Activated T-helper 1 cell treated with Interleukin-2 at 50 U/mL for 16 hours (primary cell): Measurements from ENCODE around the gene ADAMTS16.

Experiments
- DNase-seq: peaks from one replicate; pipeline ENCODE4 v3.0.0-alpha.2; 2020; ENCODE audit warnings: low read depth

ADAMTS16 gene

GRCh38 chr5:5183189-5183699, 43.1 kb downstream of the ADAMTS16 start:
- DNase-seq, result no peak

GRCh38 chr5:5183933-5184332, 43.8 kb downstream of the ADAMTS16 start:
- DNase-seq, result no peak

GRCh38 chr5:5188376-5189050, 48.4 kb downstream of the ADAMTS16 start:
- DNase-seq, result no peak

GRCh38 chr5:5189051-5189430, 48.9 kb downstream of the ADAMTS16 start:
- no peak for DNase-seq

DNA sequence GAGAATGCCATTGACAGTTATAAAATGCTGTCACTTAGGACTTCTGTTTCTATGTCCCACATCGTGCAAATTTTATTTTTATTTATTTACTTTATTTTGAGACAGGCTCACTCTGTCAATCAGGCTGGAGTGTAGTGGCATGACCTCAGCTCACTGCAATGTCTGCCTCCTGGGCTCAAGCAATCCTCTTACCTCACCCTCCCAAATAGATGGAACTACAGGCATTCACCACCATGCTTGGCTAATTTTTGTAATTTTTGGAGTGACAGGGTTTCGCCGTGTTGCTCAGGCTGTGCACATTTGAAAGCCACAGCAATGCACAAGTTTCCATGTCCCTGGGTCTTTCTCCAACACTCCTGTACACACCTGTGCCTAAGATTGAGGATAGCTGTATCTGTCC, 51.8 kb downstream of the ADAMTS16 start:
- no peak for DNase-seq

- DNase-seq, result no peak
These were observed 52.6 kb downstream of the ADAMTS16 start for GRCh38 chr5:5192681-5193080.

GRCh38 chr5:5195128-5195918, 55.2 kb downstream of the ADAMTS16 start:
- no peak for DNase-seq

- no peak for DNase-seq
These were observed 58.0 kb downstream of the ADAMTS16 start for GRCh38 chr5:5198135-5198534.

DNA sequence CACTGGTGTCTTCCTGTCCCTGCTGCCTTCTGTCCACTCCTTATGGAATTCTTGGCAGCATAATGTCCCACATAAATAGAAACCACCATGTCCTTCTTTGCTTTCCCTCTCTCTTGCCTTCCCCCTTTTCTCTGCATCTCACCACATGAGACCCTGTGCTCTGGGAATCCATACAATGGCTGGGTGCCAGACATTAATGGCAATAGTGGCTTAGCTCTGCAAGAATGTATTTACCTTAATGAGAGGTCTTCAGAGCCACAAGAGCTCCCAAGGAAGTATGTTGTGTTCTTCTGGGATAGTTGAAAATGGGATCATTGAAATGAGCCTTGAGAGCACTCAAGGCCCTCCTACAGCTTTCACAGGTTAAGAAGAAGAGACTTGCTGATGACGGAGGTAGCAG, 58.7 kb downstream of the ADAMTS16 start:
- DNase-seq, result no peak

- DNase-seq, result no peak
These were observed 59.4 kb downstream of the ADAMTS16 start for GRCh38 chr5:5199495-5199894.

- DNase-seq, result no peak
These were observed 60.0 kb downstream of the ADAMTS16 start for GRCh38 chr5:5200133-5200532.

GRCh38 chr5:5202321-5202720, 62.2 kb downstream of the ADAMTS16 start:
- DNase-seq, result no peak

- no peak for DNase-seq
These were observed 63.3 kb downstream of the ADAMTS16 start for GRCh38 chr5:5203451-5203850.

GRCh38 chr5:5207828-5208227, 67.7 kb downstream of the ADAMTS16 start:
- no peak for DNase-seq

DNA sequence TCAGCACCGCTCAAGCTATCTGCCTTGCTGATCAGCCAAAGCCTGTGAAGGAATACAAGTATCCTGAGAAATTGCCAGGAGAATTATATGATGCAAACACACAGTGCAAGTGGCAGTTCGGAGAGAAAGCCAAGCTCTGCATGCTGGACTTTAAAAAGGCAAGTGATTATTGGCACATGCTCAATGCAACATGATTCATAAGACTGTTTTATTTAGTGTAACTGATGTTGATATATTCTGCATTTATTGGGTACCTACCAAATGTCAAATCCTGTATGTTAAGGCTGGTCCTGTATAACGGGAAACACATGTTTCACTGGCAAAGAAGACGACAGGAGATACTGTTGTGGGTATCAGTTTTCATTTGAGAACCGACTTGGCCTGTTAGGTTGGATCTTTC, 69.0 kb downstream of the ADAMTS16 start:
- DNase-seq, result no peak

- DNase-seq, result no peak
These were observed 69.6 kb downstream of the ADAMTS16 start for GRCh38 chr5:5209510-5210286.

DNA sequence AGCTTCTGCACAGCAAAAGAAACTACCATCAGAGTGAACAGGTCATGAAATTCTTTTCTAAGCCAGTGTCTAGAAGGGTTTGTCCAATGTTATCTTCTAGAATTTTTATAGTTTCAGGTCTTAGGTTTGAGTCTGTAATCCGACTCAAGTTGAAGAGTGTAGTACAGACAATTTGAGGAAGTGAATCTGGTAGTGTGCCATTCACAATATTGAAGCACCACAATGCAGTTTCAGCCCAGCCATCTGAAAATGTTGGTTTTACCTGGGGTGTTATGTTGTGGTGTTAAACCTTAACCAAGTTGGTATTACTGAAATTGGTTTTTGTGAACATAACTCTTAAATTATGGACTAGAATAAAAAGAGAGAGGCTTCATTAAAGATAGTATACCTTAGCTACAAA, 77.2 kb downstream of the ADAMTS16 start:
- DNase-seq, result no peak

DNA sequence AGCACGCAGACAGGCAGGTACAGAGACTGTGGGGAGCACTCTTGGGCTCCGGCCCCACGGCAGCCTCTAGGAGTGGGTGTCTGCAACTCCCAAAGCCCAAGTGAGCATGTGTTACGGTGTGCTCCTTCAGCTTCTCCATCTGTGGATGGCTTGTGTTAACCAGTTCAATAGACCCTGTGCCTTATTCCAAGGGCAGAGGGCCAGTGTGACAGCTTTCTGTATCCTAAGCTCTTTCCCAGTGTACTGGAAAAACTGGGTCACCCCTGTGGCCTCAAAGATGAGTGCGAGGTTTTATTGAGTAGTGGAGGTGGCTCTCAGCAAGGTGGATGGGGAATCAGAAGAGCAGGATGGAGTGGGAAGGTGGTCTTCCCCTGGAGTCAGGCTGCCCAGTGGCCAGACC, 78.3 kb downstream of the ADAMTS16 start:
- no peak for DNase-seq

GRCh38 chr5:5219541-5219940, 79.4 kb downstream of the ADAMTS16 start:
- no peak for DNase-seq

GRCh38 chr5:5220901-5221631, 80.9 kb downstream of the ADAMTS16 start:
- DNase-seq, result no peak

DNA sequence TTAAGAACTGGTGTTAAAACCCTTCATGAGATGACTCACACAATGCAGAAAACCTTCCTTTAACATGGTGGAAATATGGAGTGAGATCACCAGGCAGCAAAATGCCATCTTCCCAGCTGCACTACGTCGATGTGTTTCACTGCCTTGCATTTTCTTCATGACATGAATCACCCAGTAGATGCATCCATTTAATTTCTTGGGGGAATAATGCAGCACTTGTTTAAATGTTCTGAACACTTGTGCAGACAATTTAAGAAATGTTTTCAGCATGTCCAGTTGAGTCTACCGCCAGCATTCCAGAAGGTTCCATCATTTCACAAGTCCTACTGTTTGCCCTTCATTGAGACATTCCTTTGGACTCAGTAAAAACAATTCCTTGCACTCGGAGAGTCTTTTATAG, 81.6 kb downstream of the ADAMTS16 start:
- no peak for DNase-seq

DNA sequence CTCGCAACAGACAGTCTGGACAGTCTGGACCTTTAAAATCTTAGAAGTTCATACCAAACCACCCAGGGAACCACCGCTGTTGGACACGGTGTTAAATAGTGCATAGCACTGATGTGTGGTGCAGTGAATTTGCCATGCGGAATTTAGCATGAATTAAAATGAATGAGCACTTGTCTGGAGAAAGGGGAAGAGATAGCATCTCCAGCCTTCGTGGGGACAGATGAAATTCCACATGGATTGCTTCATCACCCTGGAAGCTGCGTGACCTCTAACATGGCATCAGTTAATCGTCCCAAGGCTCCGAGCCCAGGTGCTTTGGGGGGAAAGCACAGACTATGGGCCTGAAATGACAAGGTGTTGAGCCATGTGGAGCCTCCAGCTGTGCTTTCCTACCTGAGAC, 91.4 kb downstream of the ADAMTS16 start:
- no peak for DNase-seq
